Measurements from ENCODE around the gene TEX38. TPM values are rescaled to one million over a fixed set of nuclear protein-coding genes. Genes with fewer than 3 reads are reported as not detected.

TEX38 gene
- total RNA-seq, 1 donor from 2014 or later: not detected

DNA sequence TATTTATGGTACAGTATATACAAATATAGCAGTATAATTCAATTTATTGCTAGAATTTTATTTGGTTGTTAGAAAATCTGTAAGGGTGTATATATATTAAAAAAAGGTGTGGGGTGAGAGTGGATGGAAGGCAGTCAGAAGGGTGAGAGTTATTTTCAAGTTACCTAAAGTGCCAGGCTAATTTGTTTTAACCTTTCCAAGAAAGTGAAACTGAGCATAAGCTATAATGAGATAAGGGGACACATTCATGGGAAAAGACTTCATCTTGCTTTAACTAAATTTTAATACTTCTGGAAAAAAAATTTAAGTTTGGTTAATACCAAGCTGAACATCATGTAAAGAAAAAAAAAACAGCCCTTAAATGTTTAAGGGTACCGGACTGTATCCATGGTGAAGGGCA, 4.9 kb downstream of the TEX38 start:
- H3K27ac Mint-ChIP-seq: no peak overlapping the region
- peaks cover 29% of the 10 kb centered on the region for H3K36me3 Mint-ChIP-seq
- H3K4me3 Mint-ChIP-seq: no peak overlapping the region
- H3K4me1 Mint-ChIP-seq (ENCODE audit: unreplicated experiment): no peaks in the 10 kb centered on the region
- no peaks in the 10 kb centered on the region for H3K9me3 Mint-ChIP-seq
- DNase-seq (ENCODE audit: extremely low spot score, unreplicated experiment): no peak
- TF ChIP-seq, protein P1, sequence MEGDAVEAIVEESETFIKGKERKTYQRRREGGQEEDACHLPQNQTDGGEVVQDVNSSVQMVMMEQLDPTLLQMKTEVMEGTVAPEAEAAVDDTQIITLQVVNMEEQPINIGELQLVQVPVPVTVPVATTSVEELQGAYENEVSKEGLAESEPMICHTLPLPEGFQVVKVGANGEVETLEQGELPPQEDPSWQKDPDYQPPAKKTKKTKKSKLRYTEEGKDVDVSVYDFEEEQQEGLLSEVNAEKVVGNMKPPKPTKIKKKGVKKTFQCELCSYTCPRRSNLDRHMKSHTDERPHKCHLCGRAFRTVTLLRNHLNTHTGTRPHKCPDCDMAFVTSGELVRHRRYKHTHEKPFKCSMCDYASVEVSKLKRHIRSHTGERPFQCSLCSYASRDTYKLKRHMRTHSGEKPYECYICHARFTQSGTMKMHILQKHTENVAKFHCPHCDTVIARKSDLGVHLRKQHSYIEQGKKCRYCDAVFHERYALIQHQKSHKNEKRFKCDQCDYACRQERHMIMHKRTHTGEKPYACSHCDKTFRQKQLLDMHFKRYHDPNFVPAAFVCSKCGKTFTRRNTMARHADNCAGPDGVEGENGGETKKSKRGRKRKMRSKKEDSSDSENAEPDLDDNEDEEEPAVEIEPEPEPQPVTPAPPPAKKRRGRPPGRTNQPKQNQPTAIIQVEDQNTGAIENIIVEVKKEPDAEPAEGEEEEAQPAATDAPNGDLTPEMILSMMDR (conservative IDR thresholded peaks at IDR 0.05): no peak
- H3K27me3 Mint-ChIP-seq: no peaks in the 10 kb centered on the region

DNA sequence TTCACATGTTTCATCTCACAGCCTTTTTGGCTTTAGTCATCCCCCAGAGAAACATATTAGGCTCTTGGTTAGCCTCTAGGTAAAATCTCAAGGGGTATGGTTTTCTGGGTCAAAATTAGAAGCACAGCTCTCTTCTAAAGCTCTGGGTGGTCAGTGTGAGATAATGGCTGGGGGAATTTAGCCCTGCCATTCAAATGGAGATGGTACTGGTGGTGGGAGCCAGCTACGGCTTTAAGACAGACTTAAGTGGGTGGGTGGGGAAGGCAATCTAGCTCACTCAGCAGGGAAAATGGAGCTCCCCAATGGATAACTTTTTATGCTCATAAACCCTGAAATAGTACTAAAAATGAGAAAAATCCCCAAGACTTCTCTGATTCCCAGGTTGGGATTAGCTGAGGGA, 5.7 kb downstream of the TEX38 start:
- no peaks in the 10 kb centered on the region for H3K27me3 Mint-ChIP-seq
- H3K36me3 Mint-ChIP-seq: peaks cover 29% of the 10 kb centered on the region
- no peaks in the 10 kb centered on the region for H3K9me3 Mint-ChIP-seq
- DNase-seq (ENCODE audit: extremely low spot score, unreplicated experiment): no peak
- TF ChIP-seq, protein P1 (conservative IDR thresholded peaks at IDR 0.05): no peak
- H3K4me1 Mint-ChIP-seq (ENCODE audit: unreplicated experiment): no peaks in the 10 kb centered on the region
- no peak overlapping the region for H3K27ac Mint-ChIP-seq
- H3K4me3 Mint-ChIP-seq: no peak overlapping the region

DNA sequence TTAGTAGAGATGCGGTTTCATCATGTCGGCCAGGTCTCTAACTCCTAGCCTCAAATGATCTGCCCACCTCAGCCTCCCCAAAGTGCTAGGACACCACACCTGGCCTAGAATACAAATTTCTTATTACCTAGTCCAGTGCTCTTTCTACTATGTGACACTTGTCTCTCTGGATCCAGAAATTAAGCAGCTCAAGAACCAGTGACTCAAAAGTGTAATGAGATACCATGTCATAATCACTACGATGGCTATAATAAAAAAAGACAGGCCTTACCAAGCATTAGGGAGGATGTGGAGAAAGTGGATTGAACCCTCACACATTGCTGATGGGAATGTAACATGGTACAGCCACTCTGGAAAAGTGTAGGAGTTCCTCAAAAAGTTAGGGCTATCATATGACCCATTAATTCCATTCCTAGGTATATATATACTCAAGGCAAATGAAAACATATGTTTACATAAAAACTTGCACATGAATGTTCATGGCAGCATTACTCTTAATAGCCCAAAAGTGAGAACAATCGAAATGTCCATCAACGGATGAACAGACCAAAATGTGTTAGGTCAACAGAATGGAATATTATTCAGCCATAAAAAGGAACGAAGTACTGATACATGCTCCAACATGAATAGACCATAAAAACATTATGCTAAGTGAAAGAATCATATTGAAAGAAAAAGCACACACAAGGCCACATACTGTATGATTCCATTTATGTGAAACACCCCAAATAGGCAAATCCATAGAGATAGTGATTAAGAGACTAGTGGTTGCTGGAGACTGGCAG, 8.3 kb downstream of the TEX38 start:
- Mint-ChIP-seq H3K4me3 (no peak overlapping the region), H3K4me1 (ENCODE audit: unreplicated experiment) (no peaks in the 10 kb centered on the region), H3K9me3 (no peaks in the 10 kb centered on the region), H3K36me3 (peaks cover 38% of the 10 kb centered on the region), H3K27ac (no peak overlapping the region), H3K27me3 (no peaks in the 10 kb centered on the region)
- DNase-seq (ENCODE audit: extremely low spot score, unreplicated experiment): no peak
- TF ChIP-seq, protein P1 (conservative IDR thresholded peaks at IDR 0.05): no peak

DNA sequence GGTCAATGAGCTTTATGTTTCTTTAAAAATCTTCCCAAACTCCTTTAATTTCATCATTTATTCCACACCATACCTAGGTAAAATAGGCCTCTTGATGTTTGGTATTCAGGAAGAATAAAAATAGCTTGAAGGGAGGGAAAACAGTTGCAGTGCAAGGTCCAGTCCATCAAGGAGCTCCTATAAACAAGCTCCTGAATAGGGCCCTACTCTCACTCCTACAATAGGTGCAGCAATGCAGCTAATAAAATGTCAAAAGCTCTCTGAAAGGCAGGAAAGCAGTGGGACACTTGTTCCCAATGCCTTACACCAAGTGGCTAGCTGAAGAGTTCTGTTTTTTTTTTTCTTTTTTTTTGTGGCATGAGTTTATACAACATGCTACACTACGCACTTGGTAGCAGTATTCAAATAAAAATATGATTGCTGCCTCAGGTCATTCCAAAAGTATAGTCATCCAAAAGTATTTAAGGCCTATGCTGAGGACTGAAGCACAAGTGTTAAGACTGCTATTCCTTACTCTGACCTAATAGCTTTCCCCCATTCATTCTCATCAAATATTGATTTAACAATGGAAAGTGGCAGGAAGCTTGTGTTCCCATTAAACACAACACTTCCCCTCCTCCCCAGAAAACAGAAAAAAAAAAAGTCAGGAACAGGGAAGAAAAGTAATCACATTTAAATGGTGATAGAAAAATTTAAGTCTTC, 9.8 kb downstream of the TEX38 start:
- no peak overlapping the region for H3K4me3 Mint-ChIP-seq
- H3K27me3 Mint-ChIP-seq: no peaks in the 10 kb centered on the region
- peaks cover 38% of the 10 kb centered on the region for H3K36me3 Mint-ChIP-seq

DNA sequence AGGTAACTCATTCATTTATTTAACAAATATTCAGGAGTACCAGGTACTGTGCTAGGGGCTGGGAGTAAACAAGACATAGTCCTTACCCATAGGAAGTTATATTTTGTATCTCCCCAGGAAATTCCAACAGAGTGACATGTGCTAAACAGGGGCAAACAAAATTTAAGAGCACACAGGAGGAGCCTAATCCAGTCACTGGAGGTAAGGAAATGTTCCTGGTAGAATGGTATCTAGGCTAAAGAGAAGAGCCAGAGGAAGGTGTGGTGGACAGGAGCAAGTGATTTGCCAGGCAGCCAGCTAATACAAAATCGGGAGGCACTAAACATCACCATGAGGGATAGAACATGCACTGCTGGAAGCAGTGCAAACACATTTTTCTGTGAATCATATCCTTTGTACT, 10.4 kb downstream of the TEX38 start:
- Mint-ChIP-seq H3K9me3 (no peaks in the 10 kb centered on the region), H3K36me3 (peaks cover 35% of the 10 kb centered on the region), H3K27ac (no peak overlapping the region), H3K4me1 (ENCODE audit: unreplicated experiment) (peaks cover 3% of the 10 kb centered on the region), H3K27me3 (no peaks in the 10 kb centered on the region), H3K4me3 (no peak overlapping the region)
- TF ChIP-seq, protein P1 (conservative IDR thresholded peaks at IDR 0.05): no peak
- no peak for DNase-seq (ENCODE audit: extremely low spot score, unreplicated experiment)

More for the DNA sequence above, 9.8 kb downstream of the TEX38 start:
- no peaks in the 10 kb centered on the region for H3K4me1 Mint-ChIP-seq (ENCODE audit: unreplicated experiment)
- no peaks in the 10 kb centered on the region for H3K9me3 Mint-ChIP-seq
- TF ChIP-seq, protein P1 (conservative IDR thresholded peaks at IDR 0.05): no peak
- no peak for DNase-seq (ENCODE audit: extremely low spot score, unreplicated experiment)
- no peak overlapping the region for H3K27ac Mint-ChIP-seq
